Mucosa of stomach (tissue), 1 donor: Measurements from ENCODE around the gene GNAZ.
"Not testable (repeated sequence)": the region's sequence is repeated elsewhere in the genome, so short reads cannot be mapped to it uniquely, and the experiment has no call there.

Source experiments
- H3K27me3 ChIP-seq: one replicate; pipeline ENCODE4 v1.7.0; 2013; ENCODE audit warnings: mild to moderate bottlenecking, low read length; ENCODE audit not compliant: control insufficient read depth, insufficient read depth
- H3K36me3 ChIP-seq: one replicate; pipeline ENCODE4 v1.7.0; 2013; ENCODE audit warnings: low read length; ENCODE audit not compliant: control insufficient read depth, insufficient read depth
- H3K4me1 ChIP-seq: one replicate; pipeline ENCODE4 v1.7.0; 2013; ENCODE audit warnings: mild to moderate bottlenecking, low read length; ENCODE audit not compliant: control insufficient read depth, insufficient read depth
- H3K4me3 ChIP-seq: one replicate; pipeline ENCODE4 v1.7.0; 2013; ENCODE audit warnings: low read length
- H3K9ac ChIP-seq: one replicate; pipeline ENCODE4 v1.7.0; 2013; ENCODE audit warnings: mild to moderate bottlenecking, low read length, moderate library complexity
- H3K9me3 ChIP-seq: one replicate; pipeline ENCODE4 v1.7.0; 2013; ENCODE audit warnings: mild to moderate bottlenecking, low read length, moderate library complexity; ENCODE audit not compliant: control insufficient read depth
- donor health status: Pancreatic carcinoma.

Gene GNAZ

GRCh38 chr22:23050546-23050945 is 19.8 kb upstream of the GNAZ start:
- not testable (repeated sequence) for H3K36me3 ChIP-seq, H3K4me1 ChIP-seq, H3K9ac ChIP-seq, H3K9me3 ChIP-seq, H3K27me3 ChIP-seq, H3K4me3 ChIP-seq

GRCh38 chr22:23053051-23053707 is 17.1 kb upstream of the GNAZ start:
- H3K4me1 ChIP-seq, result no peaks in the 10 kb centered on the region
- no peaks in the 10 kb centered on the region for H3K27me3 ChIP-seq
- H3K9me3 ChIP-seq, result no peaks in the 10 kb centered on the region
- no peaks in the 10 kb centered on the region for H3K36me3 ChIP-seq
- H3K4me3 ChIP-seq, result no peak overlapping the region
- no peak overlapping the region for H3K9ac ChIP-seq

- H3K36me3 ChIP-seq, result no peaks in the 10 kb centered on the region
- H3K27me3 ChIP-seq, result no peaks in the 10 kb centered on the region
- H3K4me1 ChIP-seq, result no peaks in the 10 kb centered on the region
- no peaks in the 10 kb centered on the region for H3K9me3 ChIP-seq
- no peak overlapping the region for H3K9ac ChIP-seq
- no peak overlapping the region for H3K4me3 ChIP-seq
Observed at GRCh38 chr22:23053912-23054530, 16.3 kb upstream of the GNAZ start.

DNA sequence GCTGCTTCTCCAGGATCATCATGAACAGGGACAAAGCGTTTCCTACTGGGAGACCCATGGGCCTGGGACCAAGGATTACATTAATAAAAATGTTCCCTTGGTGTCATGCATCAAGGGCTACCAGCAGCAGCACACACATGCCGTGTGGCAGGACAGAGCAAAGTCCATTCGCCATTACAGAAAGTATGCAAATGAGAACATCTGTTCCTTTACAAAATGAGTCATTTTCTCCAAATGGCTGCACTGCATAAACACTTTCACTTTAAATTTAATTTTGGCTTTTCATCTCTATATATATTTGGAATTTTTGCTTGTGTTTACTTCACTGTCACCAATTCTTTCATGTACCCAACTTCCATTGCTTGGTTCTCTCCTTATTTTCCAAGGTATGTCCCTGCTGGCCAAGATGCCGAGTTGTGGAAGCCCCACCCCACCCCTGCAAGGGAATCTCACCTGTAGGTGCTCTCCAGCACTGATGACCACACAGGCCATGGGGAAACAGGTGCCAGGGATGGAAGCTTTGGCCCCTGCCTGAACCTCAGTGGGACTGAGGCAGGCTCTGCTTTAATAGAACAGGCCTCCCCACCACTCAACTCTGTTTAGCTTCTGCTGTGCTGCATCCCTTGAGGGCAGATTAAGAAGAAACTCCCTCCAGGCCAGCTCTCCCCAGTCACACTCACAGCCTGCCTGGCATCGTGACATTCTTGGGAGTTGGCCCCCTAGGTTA is 15.6 kb upstream of the GNAZ start:
- Histone ChIP-seq H3K9me3 (no peaks in the 10 kb centered on the region), H3K4me3 (no peak overlapping the region), H3K27me3 (no peaks in the 10 kb centered on the region), H3K4me1 (no peaks in the 10 kb centered on the region), H3K36me3 (no peaks in the 10 kb centered on the region), H3K9ac (no peak overlapping the region)

DNA sequence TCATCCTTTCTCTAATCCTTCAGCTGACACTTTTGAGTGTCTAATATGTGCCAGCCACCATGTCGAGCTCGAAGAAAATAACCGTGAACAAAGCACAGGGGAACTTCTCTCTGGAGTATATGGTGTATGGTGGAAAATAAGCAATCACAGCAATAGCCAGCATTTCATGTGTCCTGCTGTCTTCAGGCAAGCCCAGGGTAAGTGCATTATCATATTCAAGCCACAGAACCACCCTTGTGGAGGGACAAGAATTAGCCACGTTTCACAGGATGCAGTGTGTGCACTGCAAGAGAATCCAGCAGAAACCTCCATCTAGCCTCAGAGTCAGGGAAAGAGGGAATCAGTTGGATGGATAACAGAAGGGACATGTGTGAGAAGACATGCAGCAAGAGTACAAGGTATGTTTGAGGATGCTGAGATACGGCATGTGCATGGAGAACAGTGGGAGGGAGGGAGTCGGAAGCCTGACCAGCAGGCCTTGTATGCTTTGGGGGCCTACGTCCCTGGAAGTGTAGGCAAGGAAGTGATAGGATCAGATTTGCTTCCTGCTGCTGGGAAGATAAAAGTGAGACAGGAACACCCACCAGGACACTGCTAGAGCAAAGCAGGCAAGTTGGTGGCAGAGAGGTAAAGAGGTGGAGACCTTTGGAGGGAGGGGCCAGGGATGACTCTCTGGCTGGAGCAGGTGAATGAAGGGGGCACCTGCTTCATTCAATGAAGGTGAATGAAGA is 14.7 kb upstream of the GNAZ start:
- Histone ChIP-seq H3K9me3 (no peaks in the 10 kb centered on the region), H3K27me3 (no peaks in the 10 kb centered on the region), H3K4me1 (no peaks in the 10 kb centered on the region), H3K9ac (no peak overlapping the region), H3K36me3 (no peaks in the 10 kb centered on the region), H3K4me3 (no peak overlapping the region)

DNA sequence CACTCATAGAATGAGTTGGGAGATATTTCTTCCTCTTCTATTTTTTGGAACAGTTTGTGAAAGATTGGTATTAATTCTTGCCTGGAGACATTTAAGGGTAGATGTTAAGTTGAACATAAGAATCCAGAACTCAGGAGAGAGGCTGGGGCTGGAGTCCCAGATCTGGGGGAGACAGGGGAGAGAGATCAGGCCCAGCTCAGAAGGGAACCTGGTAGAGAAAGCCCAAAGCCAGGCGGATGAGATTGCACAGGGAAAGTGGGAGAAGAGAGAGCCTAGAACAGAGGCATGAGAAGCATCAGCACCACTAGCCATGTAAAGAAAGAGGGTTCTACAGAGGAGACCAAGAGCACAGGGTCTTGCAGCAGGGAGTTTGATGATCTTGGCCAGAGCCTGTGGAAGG is 13.0 kb upstream of the GNAZ start:
- Histone ChIP-seq H3K4me1 (no peaks in the 10 kb centered on the region), H3K4me3 (no peak overlapping the region), H3K27me3 (no peaks in the 10 kb centered on the region), H3K9me3 (no peaks in the 10 kb centered on the region), H3K36me3 (no peaks in the 10 kb centered on the region), H3K9ac (no peak overlapping the region)

- no peaks in the 10 kb centered on the region for H3K9me3 ChIP-seq
- no peaks in the 10 kb centered on the region for H3K4me1 ChIP-seq
Observed at GRCh38 chr22:23058063-23058462, 12.3 kb upstream of the GNAZ start.

GRCh38 chr22:23058481-23059283 is 11.6 kb upstream of the GNAZ start:
- H3K9me3 ChIP-seq, result no peaks in the 10 kb centered on the region
- H3K4me3 ChIP-seq, result no peak overlapping the region
- H3K36me3 ChIP-seq, result no peaks in the 10 kb centered on the region
- H3K4me1 ChIP-seq, result no peaks in the 10 kb centered on the region
- no peaks in the 10 kb centered on the region for H3K27me3 ChIP-seq
- H3K9ac ChIP-seq, result no peak overlapping the region

More at GRCh38 chr22:23058063-23058462, 12.3 kb upstream of the GNAZ start:
- H3K4me3 ChIP-seq, result no peak overlapping the region
- H3K9ac ChIP-seq, result no peak overlapping the region
- H3K36me3 ChIP-seq, result no peaks in the 10 kb centered on the region
- no peaks in the 10 kb centered on the region for H3K27me3 ChIP-seq

DNA sequence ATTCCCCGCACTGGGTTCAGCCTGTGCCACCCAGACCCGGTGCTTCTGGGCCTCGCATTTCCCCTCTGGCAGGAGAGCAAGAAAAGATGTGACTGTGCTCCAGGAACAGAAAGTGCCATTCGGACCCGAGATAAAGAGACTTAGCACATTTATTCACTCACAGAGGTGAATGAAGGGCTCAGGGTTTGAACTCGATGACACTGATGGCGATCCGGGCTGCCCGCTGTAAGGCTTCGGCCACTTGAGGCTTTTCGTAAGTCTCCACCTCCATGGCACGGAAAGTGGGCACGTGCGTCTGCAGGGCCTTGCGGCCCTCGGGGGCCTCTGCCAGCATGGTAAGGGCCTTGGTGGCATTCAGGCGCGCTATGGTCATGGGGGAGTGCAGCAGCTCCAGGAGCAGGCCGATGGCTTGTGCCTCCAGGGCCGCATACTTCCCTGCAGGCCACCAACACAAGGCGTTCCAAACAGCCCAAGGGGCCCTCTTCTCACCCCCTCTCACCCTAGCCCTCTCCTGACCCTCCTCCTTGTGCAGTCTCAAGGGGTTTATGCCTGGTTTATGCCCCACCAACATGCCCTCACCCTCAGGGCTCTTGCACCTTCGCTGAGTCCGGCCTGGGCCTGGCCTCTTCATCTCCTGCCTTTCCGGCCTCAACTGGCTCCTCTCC is 10.9 kb upstream of the GNAZ start:
- Histone ChIP-seq H3K4me3 (no peak overlapping the region), H3K27me3 (no peaks in the 10 kb centered on the region), H3K9ac (no peak overlapping the region), H3K9me3 (no peaks in the 10 kb centered on the region), H3K4me1 (no peaks in the 10 kb centered on the region), H3K36me3 (no peaks in the 10 kb centered on the region)

- H3K27me3 ChIP-seq, result no peaks in the 10 kb centered on the region
- H3K4me1 ChIP-seq, result no peaks in the 10 kb centered on the region
- no peaks in the 10 kb centered on the region for H3K9me3 ChIP-seq
- no peak overlapping the region for H3K4me3 ChIP-seq
- H3K9ac ChIP-seq, result no peak overlapping the region
- H3K36me3 ChIP-seq, result no peaks in the 10 kb centered on the region
Observed at GRCh38 chr22:23060612-23061400, 9.5 kb upstream of the GNAZ start.
